Keratinocyte (primary cell): ENCODE data around the gene PPP1CC. TPM values are rescaled to one million over a fixed set of nuclear protein-coding genes. Genes with fewer than 3 reads are reported as not detected.

Experiments used
- DNase-seq: peaks from one replicate; pipeline ENCODE4 v3.0.0-alpha.2; 2011; ENCODE audit warnings: low read depth, missing footprints, low spot score
- FAIRE-seq: peaks from 2 replicates; lab custom pipeline; 2011; peaks lifted over from hg19 to GRCh38; lab: Jason Lieb, UNC
- H2AFZ ChIP-seq: 2 replicates; pipeline ENCODE4 v1.6.0; 2012; ENCODE audit warnings: low read length, control low read depth, inconsistent platforms; ENCODE audit not compliant: control insufficient read depth
- H3K27ac ChIP-seq: 2 replicates; pipeline ENCODE4 v1.5.1; 2011; ENCODE audit warnings: low read length; ENCODE audit not compliant: control insufficient read depth, insufficient read depth
- H3K27me3 ChIP-seq: 3 replicates; pipeline ENCODE4 v1.6.0; 2011; ENCODE audit warnings: low read length; ENCODE audit not compliant: control insufficient read depth, insufficient read depth; ENCODE audit errors: extremely low read depth
- H3K36me3 ChIP-seq, 2 experiments: 2 replicates in 1 of 2; 3 replicates in 1 of 2; pipeline ENCODE4 v1.5.1; 2011; ENCODE audit warnings: low read length in 2 of 2, mild to moderate bottlenecking in 1 of 2; ENCODE audit not compliant: control insufficient read depth in 2 of 2, insufficient read depth in 2 of 2; ENCODE audit errors: extremely low read depth in 1 of 2
- H3K4me1 ChIP-seq: 3 replicates; pipeline ENCODE4 v1.5.1; 2011; ENCODE audit warnings: low read length; ENCODE audit not compliant: control insufficient read depth, insufficient read depth; ENCODE audit errors: extremely low read depth
- H3K4me2 ChIP-seq: 3 replicates; pipeline ENCODE4 v1.6.0; 2011; ENCODE audit warnings: low read depth, low read length; ENCODE audit not compliant: control insufficient read depth, insufficient read depth; ENCODE audit errors: extremely low read depth
- H3K4me3 ChIP-seq, 3 experiments: fragments of 200-600 bp in 1 of 3; sonication (generic) in 1 of 3; 2 replicates in 2 of 3; 3 replicates in 1 of 3; pipeline ENCODE4 v1.5.1; 2011 to 2016; ENCODE audit warnings: low read length in 3 of 3, mild to moderate bottlenecking in 3 of 3, control low read depth in 2 of 3, inconsistent platforms in 1 of 3, low read depth in 1 of 3, mixed read lengths in 1 of 3, mixed run types in 1 of 3, moderate library complexity in 1 of 3; ENCODE audit not compliant: control insufficient read depth in 2 of 3, insufficient read depth in 2 of 3; ENCODE audit errors: extremely low read depth in 1 of 3
- H3K79me2 ChIP-seq: 2 replicates; pipeline ENCODE4 v1.6.0; 2012; ENCODE audit warnings: low read length; ENCODE audit not compliant: control insufficient read depth, insufficient read depth
- H3K9ac ChIP-seq: 3 replicates; pipeline ENCODE4 v1.6.0; 2011; ENCODE audit warnings: low read length; ENCODE audit not compliant: control insufficient read depth, insufficient read depth; ENCODE audit errors: extremely low read depth
- H3K9me1 ChIP-seq: 3 replicates; pipeline ENCODE4 v1.6.0; 2011; ENCODE audit warnings: low read length; ENCODE audit not compliant: control insufficient read depth, insufficient read depth; ENCODE audit errors: extremely low read depth
- H3K9me3 ChIP-seq: 2 replicates; pipeline ENCODE4 v1.5.1; 2012; ENCODE audit warnings: low read depth, low read length; ENCODE audit not compliant: control insufficient read depth
- H4K20me1 ChIP-seq: 3 replicates; pipeline ENCODE4 v1.6.0; 2011; ENCODE audit warnings: low read length; ENCODE audit not compliant: control insufficient read depth, insufficient read depth; ENCODE audit errors: extremely low read depth
- CTCF ChIP-seq, 3 experiments: IDR thresholded peaks in 1 of 3; conservative IDR thresholded peaks in 1 of 3; optimal IDR thresholded peaks in 1 of 3; 2 replicates in 2 of 3; 3 replicates in 1 of 3; pipeline versions ENCODE3 to v1.5.1; 2011; ENCODE audit warnings: low read length in 3 of 3, mild to moderate bottlenecking in 3 of 3, moderate library complexity in 2 of 3, control low read depth in 1 of 3, inconsistent platforms in 1 of 3; ENCODE audit not compliant: insufficient read depth in 2 of 3; ENCODE audit errors: extremely low read depth in 1 of 3
- EZH2 ChIP-seq: IDR thresholded peaks from one replicate; pipeline ENCODE4 v1.6.1; 2012; ENCODE audit warnings: inconsistent platforms, mild to moderate bottlenecking, low read length, moderate library complexity
- dilution Hi-C: fragments of 300-500 bp; cut with MboI; formaldehyde crosslinking; loops from one replicate; pipeline ENCODE4 v1.7.0; 2020; ENCODE audit warnings: low sequenced_read_pairs; ENCODE audit not compliant: extremely low pct_ligation_motif_present
- polyA plus RNA-seq, 5 experiments: library from polyadenylated mRNA; depleted of rRNA in 3 of 5; stranded (reverse) in 3 of 5; stranded (forward) in 1 of 5; unstranded in 1 of 5; fragments of >200 nt; gene quantifications; 1 replicate in 1 of 5; 2 replicates in 3 of 5; 3 replicates in 1 of 5; pipeline versions ENCODE4 v1.2.1 to v1.2.3, GENCODE V29; 2011 to 2012; ENCODE audit warnings: missing spikeins in 2 of 5, low read depth in 1 of 5, low replicate concordance in 1 of 5

The PPP1CC gene
- polyA plus RNA-seq, 1 donor (not counting 4 experiments of a cell fraction or from before 2014, with no cell fraction given) = 158 TPM

DNA sequence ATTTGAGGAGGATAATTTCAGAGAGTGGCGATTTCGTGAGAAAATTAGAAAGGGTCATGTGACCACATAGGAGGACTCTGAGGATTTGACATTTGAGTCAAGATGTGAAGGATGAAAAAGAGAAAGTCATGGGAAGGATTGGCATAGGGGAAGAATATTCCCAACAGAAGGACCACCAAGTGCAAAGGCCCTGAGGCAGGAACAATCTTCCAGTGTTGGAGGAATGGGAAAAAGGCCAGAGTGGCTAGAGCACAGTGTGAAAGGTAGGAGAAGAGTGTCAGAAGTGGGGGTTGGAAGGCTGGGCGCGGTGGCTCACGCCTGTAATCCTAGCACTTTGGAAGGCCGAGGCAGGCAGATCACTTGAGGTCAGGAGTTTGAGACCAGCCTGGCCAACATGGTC, 3.9 kb upstream of the PPP1CC start:
- no peaks in the 10 kb centered on the region for H3K36me3 ChIP-seq
- no peak overlapping the region for H2AFZ ChIP-seq
- H3K27me3 ChIP-seq = no peaks in the 10 kb centered on the region
- H3K9me3 ChIP-seq = no peaks in the 10 kb centered on the region
- no peak overlapping the region for H3K4me3 ChIP-seq
- DNase-seq = no peak
- peaks cover 2% of the 10 kb centered on the region for H4K20me1 ChIP-seq
- H3K4me1 ChIP-seq = peaks cover 23% of the 10 kb centered on the region
- FAIRE-seq = no peak
- dilution Hi-C loops = no loop called here
- no peak overlapping the region for H3K27ac ChIP-seq
- no peaks in the 10 kb centered on the region for H3K9me1 ChIP-seq
- no peak overlapping the region for H3K4me2 ChIP-seq
- H3K9ac ChIP-seq = no peak overlapping the region
- TF ChIP-seq CTCF (optimal IDR thresholded peaks at IDR 0.05 in 1 of 3, IDR thresholded peaks at IDR 0.05 in 1 of 3, conservative IDR thresholded peaks at IDR 0.05 in 1 of 3; ENCODE audit: extremely low read depth in 1 of 3, insufficient read depth in 2 of 3, low read length in 3 of 3) (no peak), EZH2 (no peak)
- H3K79me2 ChIP-seq = peaks cover 11% of the 10 kb centered on the region

- H3K9ac ChIP-seq = no peak overlapping the region
- no peak for FAIRE-seq
- dilution Hi-C loops = no loop called here
Measured at GRCh38 chr12:110745542-110746284, 3.0 kb upstream of the PPP1CC start.

More at GRCh38 chr12:110745542-110746284, 3.0 kb upstream of the PPP1CC start:
- DNase-seq = no peak
- Histone ChIP-seq H3K4me1 (peaks cover 28% of the 10 kb centered on the region), H3K9me3 (no peaks in the 10 kb centered on the region), H3K79me2 (peaks cover 20% of the 10 kb centered on the region), H4K20me1 (peaks cover 8% of the 10 kb centered on the region), H3K9me1 (no peaks in the 10 kb centered on the region), H3K4me2 (no peak overlapping the region), H3K36me3 (no peaks in the 10 kb centered on the region), H3K4me3 (no peak overlapping the region), H3K27ac (no peak overlapping the region), H2AFZ (no peak overlapping the region), H3K27me3 (no peaks in the 10 kb centered on the region)
- TF ChIP-seq CTCF (optimal IDR thresholded peaks at IDR 0.05 in 1 of 3, IDR thresholded peaks at IDR 0.05 in 1 of 3, conservative IDR thresholded peaks at IDR 0.05 in 1 of 3; ENCODE audit: extremely low read depth in 1 of 3, insufficient read depth in 2 of 3, low read length in 3 of 3) (no peak), EZH2 (no peak)
